ENCODE data around the gene HAPLN1.

The HAPLN1 gene

DNA sequence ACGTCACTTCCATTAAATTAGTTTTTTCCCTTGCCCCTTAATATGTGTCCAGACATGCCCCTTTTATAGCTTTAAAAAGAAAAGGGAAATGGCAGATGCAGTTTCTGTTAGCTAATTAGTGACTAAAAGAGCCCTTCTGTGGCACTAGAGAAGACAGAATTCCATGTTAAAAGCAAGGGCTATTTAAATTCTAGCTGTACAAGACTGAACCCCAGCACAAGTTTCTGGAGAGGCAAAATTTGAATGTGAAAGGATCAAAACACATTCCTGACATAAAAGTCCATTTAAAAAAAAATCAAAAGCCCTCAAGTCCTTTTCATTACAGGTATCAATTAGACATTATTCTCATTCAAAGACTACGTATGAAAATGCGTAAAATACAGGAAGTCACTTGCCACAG is 78.7 kb downstream of the HAPLN1 start:
- no peak for DNase-seq (ENCODE audit: low read depth in 2 of 2)

DNA sequence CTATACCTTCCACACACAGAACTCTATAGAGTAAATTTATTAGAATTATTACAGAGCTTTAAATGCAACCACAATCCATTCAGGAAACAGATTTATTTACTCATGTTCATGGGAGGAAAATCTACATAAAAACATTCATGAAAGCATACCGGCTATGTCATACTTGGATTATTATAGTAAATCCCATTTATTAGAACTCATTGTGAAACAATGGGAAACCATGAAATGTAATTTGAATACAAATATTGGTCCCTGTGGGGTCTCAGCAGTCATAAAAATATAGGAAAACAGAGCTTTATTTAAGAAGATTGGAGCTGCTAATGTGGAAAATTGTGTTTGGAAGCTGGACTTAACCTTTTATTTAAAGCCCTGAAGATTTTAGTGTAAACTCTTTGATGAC is 80.7 kb downstream of the HAPLN1 start:
- DNase-seq (ENCODE audit: low read depth in 2 of 2): no peak

DNA sequence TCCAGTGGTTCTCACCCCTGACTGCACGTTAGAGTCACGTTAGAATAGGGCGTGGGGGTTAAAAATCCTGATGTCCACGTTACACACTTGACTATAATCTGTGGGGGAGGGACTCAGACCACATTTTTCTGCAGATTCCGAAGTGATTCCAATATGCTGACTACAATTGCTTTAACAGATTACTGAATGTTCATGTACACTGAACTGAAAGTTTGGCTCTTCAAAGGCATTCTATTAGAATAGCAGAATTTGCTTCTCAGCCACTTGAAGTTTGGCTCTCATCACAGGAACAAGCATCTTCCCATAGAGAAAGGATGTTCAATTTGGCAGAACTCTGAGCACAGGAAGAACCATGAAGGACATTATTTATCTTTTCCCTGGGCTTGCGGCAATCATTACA is 84.5 kb downstream of the HAPLN1 start:
- no peak for DNase-seq (ENCODE audit: low read depth in 2 of 2)

DNA sequence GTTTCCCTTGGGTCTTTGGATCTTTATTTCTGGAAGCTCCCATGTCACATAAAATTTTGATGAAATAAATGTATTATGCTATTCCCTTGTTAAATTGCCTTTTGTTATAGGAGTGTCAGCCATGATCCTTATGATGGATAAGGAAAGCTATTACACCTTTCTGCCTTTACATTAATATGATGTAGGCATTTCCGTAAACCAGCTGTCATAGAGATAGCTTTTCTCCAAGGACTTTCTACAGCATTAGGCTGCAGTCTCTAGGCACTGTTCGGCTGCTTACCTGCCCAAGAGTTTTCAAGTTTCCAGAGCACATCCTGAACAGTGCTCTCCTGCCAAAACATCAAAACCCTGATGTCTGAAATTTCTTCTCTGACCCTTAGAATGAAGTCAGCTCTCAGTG is 87.4 kb downstream of the HAPLN1 start:
- DNase-seq (ENCODE audit: low read depth in 2 of 2): no peak

DNA sequence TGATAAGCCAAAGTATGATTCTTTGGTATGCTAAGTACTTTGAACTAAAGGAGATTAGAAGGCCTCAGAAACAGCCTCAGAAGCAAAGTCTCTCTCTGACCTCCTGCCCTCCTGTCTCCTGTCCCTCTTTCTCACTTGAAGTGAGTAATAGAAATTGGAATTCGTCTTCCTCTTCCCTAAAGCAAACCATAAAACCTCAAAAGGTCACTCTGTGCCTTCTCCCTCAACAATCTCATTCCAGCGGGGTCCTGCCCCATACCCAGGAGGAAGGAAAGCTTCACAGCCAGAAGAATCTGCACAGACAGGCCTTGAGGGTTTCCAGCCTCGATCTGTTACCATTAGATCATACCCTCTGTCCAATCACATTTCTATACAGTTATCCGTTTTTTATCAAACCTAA is 87.8 kb downstream of the HAPLN1 start:
- no peak for DNase-seq (ENCODE audit: low read depth in 2 of 2)

DNA sequence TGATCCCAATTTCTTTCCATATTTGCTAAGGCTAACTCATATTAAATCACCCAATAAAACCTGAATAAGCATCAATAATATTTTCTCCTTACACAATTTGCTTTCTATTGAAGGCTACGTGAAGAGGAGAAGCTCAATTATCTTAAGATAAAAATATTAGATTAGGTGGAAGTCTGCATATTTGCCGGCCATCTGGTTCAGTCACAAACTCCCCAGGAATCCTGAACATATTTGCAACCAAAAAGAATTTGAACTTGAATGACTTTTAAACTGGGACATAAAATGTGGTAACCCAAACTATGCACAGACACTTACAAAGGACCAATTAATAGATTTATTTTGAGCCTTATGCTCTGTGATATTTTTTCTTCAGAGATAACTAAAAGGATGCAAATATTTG is 92.3 kb downstream of the HAPLN1 start:
- DNase-seq (ENCODE audit: low read depth in 2 of 2): no peak

DNA sequence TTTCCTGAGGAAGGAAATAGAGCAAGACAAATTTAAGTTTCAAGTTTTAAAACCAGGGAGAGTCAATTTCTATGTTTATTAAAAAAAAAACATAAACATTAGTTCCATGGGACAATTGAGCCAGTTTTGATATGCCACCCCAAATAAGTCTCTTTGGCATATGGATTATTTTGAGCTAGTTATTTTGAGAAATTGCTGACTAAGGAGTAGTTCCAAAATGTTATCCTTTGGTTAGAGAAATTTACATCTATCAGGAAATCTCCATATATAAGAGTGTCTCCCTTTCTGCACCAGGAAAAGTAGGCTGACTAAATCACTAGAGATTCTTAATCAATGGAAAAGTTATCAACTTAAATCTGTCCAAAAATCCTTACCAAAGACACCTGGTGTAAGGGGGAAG is 105.8 kb downstream of the HAPLN1 start:
- no peak for DNase-seq (ENCODE audit: low read depth in 2 of 2)

DNA sequence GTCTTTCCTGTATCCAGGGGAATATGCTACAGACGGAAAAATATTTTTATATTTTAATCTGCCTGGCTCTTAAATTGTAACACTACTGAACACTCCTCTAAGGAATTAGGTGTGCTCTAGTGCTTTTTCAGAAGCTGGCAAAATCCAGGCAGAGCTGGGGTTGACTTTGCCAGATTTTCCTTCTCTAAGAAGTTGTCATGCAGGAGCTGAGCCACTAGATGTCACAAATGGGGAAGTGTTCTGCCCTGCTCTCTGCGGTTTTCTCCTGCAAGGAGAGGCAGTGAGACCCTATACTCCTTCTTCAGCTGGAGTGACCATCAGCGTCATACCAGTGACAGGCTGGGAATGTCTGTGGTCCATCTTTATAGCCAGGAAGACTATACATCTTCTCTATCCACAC is 112.5 kb downstream of the HAPLN1 start:
- DNase-seq (ENCODE audit: low read depth in 2 of 2): no peak

DNA sequence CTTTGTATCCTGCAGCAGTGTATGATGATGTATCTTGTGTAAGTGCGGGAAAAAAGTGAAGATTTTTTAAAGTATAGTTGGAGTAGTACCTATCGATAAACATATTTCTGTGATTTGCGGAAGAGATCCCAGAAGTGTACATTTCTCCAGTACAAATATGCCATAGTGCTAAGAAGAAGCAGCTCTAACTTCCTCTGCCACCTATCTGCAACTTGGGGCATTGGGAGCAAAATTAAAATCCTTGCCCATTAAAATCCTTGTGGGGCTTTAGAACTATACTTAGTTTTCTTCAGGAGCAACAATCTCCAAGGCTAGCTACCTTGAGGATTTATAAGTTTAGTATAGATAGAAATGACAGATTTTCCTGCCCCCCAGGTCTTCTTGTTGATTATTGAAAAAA is 125.4 kb downstream of the HAPLN1 start:
- DNase-seq (ENCODE audit: low read depth in 2 of 2): no peak

DNA sequence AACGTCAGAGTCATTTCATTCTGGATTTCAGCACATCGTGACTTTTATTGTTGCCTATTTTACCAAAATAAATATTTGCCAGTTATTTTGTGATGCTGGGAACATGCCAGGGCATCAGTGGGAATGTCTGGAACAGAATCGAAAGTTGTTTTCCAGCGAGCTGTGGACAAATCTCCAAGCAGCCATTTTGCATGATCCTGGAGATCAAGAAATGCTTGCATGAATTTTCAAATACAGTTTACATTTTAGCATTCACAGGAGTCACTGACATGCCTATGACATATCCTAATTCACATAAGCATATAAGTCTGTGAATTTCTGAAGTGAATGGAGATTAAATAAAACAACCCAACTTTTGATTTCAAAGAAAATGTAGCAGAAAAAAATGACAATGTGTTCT is 129.7 kb downstream of the HAPLN1 start:
- no peak for DNase-seq (ENCODE audit: low read depth in 2 of 2)

DNA sequence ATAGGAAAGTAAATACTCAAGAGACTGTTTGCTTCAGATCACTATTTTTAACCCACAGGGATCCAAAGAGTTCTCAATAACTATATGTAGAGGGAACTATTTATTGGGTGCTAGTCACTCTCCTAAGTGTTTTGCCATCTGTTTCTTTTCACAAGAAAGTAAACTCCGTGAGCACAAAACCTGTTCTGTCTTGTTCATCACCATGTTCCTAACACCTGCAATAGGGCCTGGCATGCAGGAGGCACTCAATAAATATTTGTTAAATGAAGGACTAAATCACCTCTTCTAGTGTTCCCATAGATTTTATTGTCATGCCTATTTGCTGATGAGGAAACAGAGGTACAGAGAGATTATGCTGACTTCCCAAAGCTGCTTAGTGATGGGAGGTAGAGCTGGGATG is 130.9 kb downstream of the HAPLN1 start:
- no peak for DNase-seq (ENCODE audit: low read depth in 2 of 2)

All from stimulated activated CD4-positive, alpha-beta T cell treated with anti-CD3 and anti-CD28 coated beads, Interleukin-1b, Interleukin-23, amount 100 ng/mL, for 1 hour (primary cell).